K562 (cell line): Measurements from ENCODE around the gene CD79A. TPM values are rescaled to one million over a fixed set of nuclear protein-coding genes. Genes with fewer than 3 reads are reported as not detected.
A peak's percentile ranks its signal among the peaks of the same experiment; 100 is the strongest.

Source experiments
- ATAC-seq: fragments of 200-7000 bp; cut with Tn5 transposase; 3 replicates; pipeline ENCODE4 v1.9.1; 2020; ENCODE audit warnings: moderate library complexity
- BruUV-seq: library from RNA; stranded (reverse); fragments of 400-500 nt; replicated peaks from 2 replicates; lab custom pipeline; 2021; lab: Mats Ljungman, UMichigan
- CTCF ChIA-PET: fragments of 300-600 bp; formaldehyde crosslinking; extraction: SDS; loops from one replicate; lab custom pipeline; 2021; ENCODE audit warnings: low intra/inter-chr PET ratio; lab: Yijun Ruan, JAX
- POLR2A ChIA-PET: fragments of 300-600, 350-650 bp; sonication (Branson Sonifier 250); formaldehyde crosslinking; extraction: SDS; loops from one replicate; lab custom pipeline; 2021; ENCODE audit warnings: antibody characterized with exemption, inconsistent platforms; lab: Yijun Ruan, JAX
- DNase-seq, 4 experiments: peaks; one replicate each; pipeline versions ENCODE4 v3.0.0 to v3.0.0-alpha.2; 2011 to 2018; ENCODE audit warnings: low spot score in 3 of 4, mixed read lengths in 3 of 4; ENCODE audit errors: extremely low read depth in 1 of 4
- FAIRE-seq: peaks from 2 replicates; lab custom pipeline; 2011; peaks lifted over from hg19 to GRCh38; lab: Jason Lieb, UNC
- H2AFZ ChIP-seq: 2 replicates; pipeline ENCODE4 v1.6.0; 2011; ENCODE audit warnings: low read depth, low read length, control low read depth, inconsistent platforms
- H3K27ac ChIP-seq: fragments of 200-600 bp; 3 replicates; pipeline ENCODE4 v1.8.0; 2011; ENCODE audit warnings: low read depth, mild to moderate bottlenecking, control low read depth, inconsistent platforms, low read length, moderate library complexity, mixed read lengths; ENCODE audit errors: extremely low read depth
- H3K27me3 ChIP-seq, 2 experiments: fragments of 300-600 bp in 1 of 2; 2 replicates in 1 of 2; 3 replicates in 1 of 2; pipeline versions ENCODE4 v1.6.0 to v1.8.0; 2011; ENCODE audit warnings: inconsistent platforms in 2 of 2, low read length in 2 of 2, mild to moderate bottlenecking in 1 of 2, mixed read lengths in 1 of 2, moderate library complexity in 1 of 2; ENCODE audit not compliant: control insufficient read depth in 2 of 2, insufficient read depth in 2 of 2
- H3K36me3 ChIP-seq: fragments of 300-600 bp; 3 replicates; pipeline ENCODE4 v1.8.0; 2011; ENCODE audit warnings: mild to moderate bottlenecking, low read length, inconsistent platforms; ENCODE audit not compliant: control insufficient read depth, insufficient read depth
- H3K4me1 ChIP-seq, 2 experiments: fragments of 200-600 bp in 1 of 2; replicated peaks in 1 of 2; 2 replicates in 1 of 2; 3 replicates in 1 of 2; pipeline versions ENCODE4 v1.5.1 to v1.8.0; 2011; ENCODE audit warnings: inconsistent platforms in 2 of 2, low read length in 2 of 2, mild to moderate bottlenecking in 1 of 2, mixed read lengths in 1 of 2, moderate library complexity in 1 of 2; ENCODE audit not compliant: control insufficient read depth in 2 of 2, insufficient read depth in 2 of 2
- H3K4me2 ChIP-seq: 2 replicates; pipeline ENCODE4 v1.6.1; 2011; ENCODE audit warnings: low read length, control low read depth, inconsistent platforms, mixed read lengths; ENCODE audit not compliant: insufficient read depth
- H3K4me3 ChIP-seq: fragments of 200-600 bp; sonication (generic), shearing (Covaris generic); 2 replicates; pipeline ENCODE4 v1.5.1; 2016; ENCODE audit warnings: control low read depth, inconsistent platforms
- H3K79me2 ChIP-seq: fragments of 200-600 bp; 3 replicates; pipeline ENCODE4 v1.8.0; 2011; ENCODE audit warnings: low read length, inconsistent platforms; ENCODE audit not compliant: control insufficient read depth, insufficient read depth
- H3K9ac ChIP-seq, 2 experiments: 2 replicates each; pipeline versions ENCODE4 v1.6.0 to v1.6.1; 2011; ENCODE audit warnings: low read depth in 2 of 2, low read length in 2 of 2, control low read depth in 1 of 2, inconsistent platforms in 1 of 2, mild to moderate bottlenecking in 1 of 2, mixed read lengths in 1 of 2; ENCODE audit not compliant: insufficient read depth in 1 of 2
- H3K9me1 ChIP-seq: one replicate; pipeline ENCODE4 v1.6.0; 2011; ENCODE audit warnings: inconsistent platforms, mild to moderate bottlenecking, low read length, moderate library complexity; ENCODE audit not compliant: control insufficient read depth, insufficient read depth
- H3K9me3 ChIP-seq: replicated peaks from 2 replicates; pipeline ENCODE4 v1.5.1; 2011; ENCODE audit warnings: low read depth, low read length, inconsistent platforms; ENCODE audit not compliant: control insufficient read depth, insufficient read depth
- H4K20me1 ChIP-seq: replicated peaks from 2 replicates; pipeline ENCODE4 v1.6.1; 2011; ENCODE audit warnings: low read length, inconsistent platforms, mixed read lengths; ENCODE audit not compliant: control insufficient read depth, insufficient read depth
- HDGF ChIP-seq: fragments of 450-650 bp; IDR thresholded peaks from 2 replicates; pipeline ENCODE4 v1.6.1; 2016
- POLR2AphosphoS2 ChIP-seq: IDR thresholded peaks from 2 replicates; pipeline ENCODE4 v1.6.1; 2012; ENCODE audit warnings: low read length, improper control_type of control experiment
- RBM25 ChIP-seq: fragments of 200-400 bp; formaldehyde crosslinking; IDR thresholded peaks from 2 replicates; pipeline ENCODE4 v1.6.1; 2018; ENCODE audit warnings: low read length, low read depth, moderate library complexity; ENCODE audit not compliant: severe bottlenecking
- TFE3 ChIP-seq: fragments of 450-650 bp; formaldehyde crosslinking; IDR thresholded peaks from 2 replicates; pipeline ENCODE4 v1.4.0; 2020; ENCODE audit warnings: mild to moderate bottlenecking, mixed read lengths
- THRB ChIP-seq: fragments of 450-650 bp; formaldehyde crosslinking; conservative IDR thresholded peaks from 2 replicates; pipeline ENCODE4 v1.4.0; 2022; ENCODE audit warnings: mild to moderate bottlenecking, missing genetic modification characterization
- XRCC5 ChIP-seq: fragments of 200-400 bp; formaldehyde crosslinking; IDR thresholded peaks from 2 replicates; pipeline ENCODE4 v1.6.1; 2017; ENCODE audit warnings: low read depth, mild to moderate bottlenecking, low read length
- ZFP36 ChIP-seq: fragments of 150-350 bp; IDR thresholded peaks from 2 replicates; pipeline ENCODE4 v1.6.1; 2018; ENCODE audit warnings: low read length, low read depth; ENCODE audit not compliant: partially characterized antibody
- WGBS: fragments of 100-300 bp; shearing (Covaris generic); methylation state at CpG from one replicate; pipeline ENCODE4 v1.1.6; 2016; ENCODE audit warnings: low coverage, mixed read lengths; ENCODE audit not compliant: insufficient coverage; ENCODE audit errors: missing lambda C conversion rate; 5-methylcytosine and 5-hydroxymethylcytosine counted together
- in situ Hi-C: fragments of 300-500 bp; cut with MboI; formaldehyde crosslinking; loops from 4 replicates; pipeline ENCODE4 v1.15.0; 2018; ENCODE audit warnings: inconsistent platforms, mixed read lengths
- intact Hi-C: fragments of 100-400 bp; cut with micrococcal nuclease; formaldehyde crosslinking; loops from 2 replicates; pipeline ENCODE4 v1.14.2; 2022
- polyA plus RNA-seq, 8 experiments: library from polyadenylated mRNA; depleted of rRNA in 4 of 8; stranded (reverse) in 5 of 8; unstranded in 3 of 8; fragments of >200 nt; fragmentation: Nextera tagmentation in 2 of 8; fragmentation: Illumina TruSeq in 1 of 8; extraction: Ambion mirVana in 2 of 8; extraction: Trizol in 1 of 8; gene quantifications; 2 replicates each; pipeline versions ENCODE4 v1.2.1 to v1.2.3, GENCODE V29; 2011 to 2014; ENCODE audit warnings: inconsistent platforms in 1 of 8, missing spikeins in 1 of 8
- total RNA-seq, 7 experiments: library from RNA; depleted of rRNA in 6 of 7; stranded (reverse); fragments of >200 nt in 6 of 7; fragmentation: Illumina TruSeq in 2 of 7; extraction: Trizol in 2 of 7; gene quantifications; 2 replicates each; pipeline versions ENCODE4 v1.2.1 to v1.2.3, GENCODE V29; 2011 to 2021; ENCODE audit warnings: low replicate concordance in 1 of 7

Gene CD79A
- total and polyA plus RNA-seq, 9 of the 15 experiments (the other 6 are each of a cell fraction or from before 2014, with no cell fraction given) = 0.04 to 0.72 (median 0.17) TPM; not detected in 3

DNA sequence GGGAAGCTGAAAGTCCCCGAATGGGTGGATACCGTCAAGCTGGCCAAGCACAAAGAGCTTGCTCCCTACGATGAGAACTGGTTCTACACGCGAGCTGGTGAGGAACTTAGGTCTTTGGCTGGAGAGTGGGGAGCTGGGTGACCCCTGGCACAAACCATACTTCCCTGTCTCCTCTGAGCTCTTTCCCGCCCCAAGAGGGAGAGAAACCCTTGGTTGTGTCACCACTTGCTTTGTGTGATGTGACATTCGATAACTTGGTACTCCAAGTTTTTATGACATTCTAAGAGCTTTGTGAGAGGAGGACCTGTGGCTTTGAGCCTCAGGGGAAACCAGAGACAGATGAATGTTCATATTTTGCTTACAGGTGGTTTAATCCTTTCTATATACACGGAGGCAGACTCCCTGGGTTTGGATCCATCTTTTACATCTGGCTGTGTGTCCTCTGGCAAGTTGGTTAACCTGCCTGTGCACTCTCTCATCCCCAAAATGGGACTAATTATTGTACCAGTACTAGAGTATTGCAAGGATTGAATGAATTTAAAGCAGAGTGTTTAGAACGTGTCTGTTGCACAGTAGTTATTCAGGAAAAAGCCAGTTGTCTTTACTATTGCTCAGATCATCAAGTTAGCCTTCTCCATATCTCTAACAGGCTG, 15.8 kb upstream of the CD79A start:
- peak in 1 of 4 experiments; percentile 35 for DNase-seq
- POLR2A ChIA-PET = interaction anchor here (0.7 to 3.1 kb wide), 10 partner anchors 9 to 170 kb away, joined by 3 to 54 read pairs (median 9); partner anchors contain the start of gene RABAC1
- H3K9me1 ChIP-seq = peaks cover 8% of the 10 kb centered on the region
- H3K9me3 ChIP-seq = no peaks in the 10 kb centered on the region
- 0% methylated on average over 8 of the region's 9 CpGs for WGBS
- no peak for ATAC-seq
- H3K36me3 ChIP-seq = peaks cover 55% of the 10 kb centered on the region
- FAIRE-seq = peak; percentile 51
- H3K4me3 ChIP-seq = peak overlapping the region; percentile 93
- peaks cover 34% of the 10 kb centered on the region for H4K20me1 ChIP-seq
- peak overlapping the region; percentile 97 to 100 for H3K9ac ChIP-seq
- CTCF ChIA-PET = no interaction called here
- H3K79me2 ChIP-seq = peaks cover 61% of the 10 kb centered on the region
- intact Hi-C loops = loop anchor here (2.0 kb wide), 1 partner anchor 18 kb away; no protein-coding TSS in a partner anchor
- BruUV-seq = TSS peak; percentile 45
- H3K4me2 ChIP-seq = peak overlapping the region; percentile 95
- H3K27ac ChIP-seq = peak overlapping the region; percentile 99
- in situ Hi-C loops = no loop called here
- peak; percentile 54 for TF ChIP-seq ZFP36
- TF ChIP-seq RBM25 = peak; percentile 71
- 0 out of 2 replicates have a peak, but pooled peaks have one; percentile 11 for TF ChIP-seq HDGF
- TF ChIP-seq TFE3 (CRISPR knock-in tag) = no peak
- TF ChIP-seq THRB = no peak
- TF ChIP-seq XRCC5 = 0 out of 2 replicates have a peak, but pooled peaks have one; percentile 45
- 0 out of 2 replicates have a peak, but pooled peaks have one; percentile 35 for TF ChIP-seq POLR2AphosphoS2
- no peak overlapping the region for H2AFZ ChIP-seq
- no peaks in the 10 kb centered on the region for H3K27me3 ChIP-seq
- H3K4me1 ChIP-seq = peaks cover 27 to 30% of the 10 kb centered on the region in 2 experiments
